H1 (cell line): ENCODE data around the gene NEUROD1. TPM values are rescaled to one million over a fixed set of nuclear protein-coding genes. Genes with fewer than 3 reads are reported as not detected.

ENCODE experiments used
- CTCF ChIA-PET: fragments of 300-600 bp; sonication (Branson Sonifier 250); formaldehyde crosslinking; loops from one replicate; lab custom pipeline; 2021; ENCODE audit not compliant: partially characterized antibody; lab: Charles Lee
- POLR2A ChIA-PET: fragments of 300-600 bp; sonication (Branson Sonifier 250); formaldehyde crosslinking; loops from one replicate; lab custom pipeline; 2021; ENCODE audit warnings: inconsistent platforms; ENCODE audit not compliant: partially characterized antibody; lab: Charles Lee
- DNase-seq, 2 experiments: peaks; one replicate each; pipeline versions ENCODE4 v3.0.0 to v3.0.0-alpha.2; 2010 to 2022; ENCODE audit warnings: low spot score in 2 of 2, low read depth in 1 of 2, mixed read lengths in 1 of 2
- FAIRE-seq: peaks from 2 replicates; lab custom pipeline; 2011; peaks lifted over from hg19 to GRCh38; lab: Jason Lieb, UNC
- H2AFZ ChIP-seq: 2 replicates; pipeline ENCODE4 v1.8.1; 2012; ENCODE audit warnings: low read length, inconsistent platforms
- H2AK5ac ChIP-seq: 2 replicates; pipeline ENCODE4 v1.6.1; 2013; ENCODE audit warnings: low read depth, low read length
- H2BK120ac ChIP-seq: replicated peaks from 2 replicates; pipeline ENCODE3; 2013; ENCODE audit warnings: low read depth, low read length, inconsistent platforms
- H2BK12ac ChIP-seq: 2 replicates; pipeline ENCODE4 v1.6.1; 2013; ENCODE audit warnings: low read depth, low read length
- H2BK15ac ChIP-seq: 2 replicates; pipeline ENCODE4 v1.6.1; 2013; ENCODE audit warnings: low read length
- H2BK20ac ChIP-seq: 2 replicates; pipeline ENCODE4 v1.6.1; 2013; ENCODE audit warnings: low read length
- H2BK5ac ChIP-seq: 2 replicates; pipeline ENCODE4 v1.6.1; 2013; ENCODE audit warnings: low read depth, low read length
- H3K14ac ChIP-seq: 2 replicates; pipeline ENCODE4 v1.6.1; 2013; ENCODE audit warnings: inconsistent platforms; ENCODE audit not compliant: insufficient read length
- H3K18ac ChIP-seq: 2 replicates; pipeline ENCODE4 v1.6.1; 2013; ENCODE audit warnings: low read length; ENCODE audit errors: extremely low read depth
- H3K23ac ChIP-seq: 2 replicates; pipeline ENCODE4 v1.6.1; 2013; ENCODE audit warnings: inconsistent platforms; ENCODE audit not compliant: insufficient read length
- H3K23me2 ChIP-seq: 2 replicates; pipeline ENCODE4 v1.6.1; 2013; ENCODE audit warnings: low read depth, low read length
- H3K27ac ChIP-seq: 2 replicates; pipeline ENCODE4 v1.6.1; 2011; ENCODE audit warnings: low read depth, low read length, inconsistent platforms
- H3K27me3 ChIP-seq, 4 experiments: replicated peaks in 1 of 4; 1 replicate in 1 of 4; 2 replicates in 3 of 4; pipeline versions ENCODE4 v1.6.1 to v1.8.1; 2011 to 2013; ENCODE audit warnings: low read length in 3 of 4, mild to moderate bottlenecking in 3 of 4, inconsistent platforms in 2 of 4, mixed read lengths in 2 of 4, moderate library complexity in 1 of 4; ENCODE audit not compliant: control insufficient read depth in 3 of 4, insufficient read depth in 3 of 4; ENCODE audit errors: extremely low read depth in 1 of 4
- H3K36me3 ChIP-seq, 4 experiments: 2 replicates each; pipeline versions ENCODE4 v1.6.1 to v1.8.1; 2011 to 2013; ENCODE audit warnings: mild to moderate bottlenecking in 4 of 4, low read length in 3 of 4, moderate library complexity in 2 of 4, control low read depth in 1 of 4, inconsistent platforms in 1 of 4; ENCODE audit not compliant: insufficient read depth in 4 of 4, control insufficient read depth in 2 of 4
- H3K4ac ChIP-seq: replicated peaks from 2 replicates; pipeline ENCODE3; 2013; ENCODE audit warnings: low read length, low read depth, mixed read lengths, inconsistent platforms; ENCODE audit not compliant: insufficient read length
- H3K4me1 ChIP-seq, 4 experiments: replicated peaks in 1 of 4; 1 replicate in 1 of 4; 2 replicates in 3 of 4; pipeline versions ENCODE4 v1.6.1 to v1.8.1; 2011 to 2013; ENCODE audit warnings: low read length in 3 of 4, inconsistent platforms in 2 of 4, mixed read lengths in 1 of 4; ENCODE audit not compliant: insufficient read depth in 4 of 4, control insufficient read depth in 3 of 4
- H3K4me2 ChIP-seq, 2 experiments: 2 replicates each; pipeline versions ENCODE4 v1.6.1 to v1.8.1; 2011 to 2013; ENCODE audit warnings: low read depth in 2 of 2, low read length in 2 of 2, control low read depth in 1 of 2, inconsistent platforms in 1 of 2, mild to moderate bottlenecking in 1 of 2; ENCODE audit not compliant: insufficient read depth in 1 of 2
- H3K4me3 ChIP-seq, 4 experiments: fragments of 200-600, 300-600 bp in 1 of 4; sonication (generic), shearing (Covaris generic), sonication (Bioruptor Twin) in 1 of 4; 2 replicates each; pipeline versions ENCODE4 v1.5.1 to v1.8.1; 2011 to 2016; ENCODE audit warnings: low read length in 4 of 4, low read depth in 3 of 4, control low read depth in 2 of 4, inconsistent platforms in 2 of 4, mild to moderate bottlenecking in 2 of 4, mixed read lengths in 1 of 4, moderate library complexity in 1 of 4; ENCODE audit not compliant: insufficient read depth in 2 of 4; ENCODE audit errors: extremely low read depth in 1 of 4
- H3K56ac ChIP-seq: replicated peaks from 2 replicates; pipeline ENCODE3; 2013; ENCODE audit warnings: low read depth, mild to moderate bottlenecking, mixed read lengths, low read length, inconsistent platforms; ENCODE audit not compliant: insufficient read length
- H3K79me1 ChIP-seq: 2 replicates; pipeline ENCODE4 v1.6.1; 2013; ENCODE audit warnings: low read depth, low read length, control low read depth
- H3K79me2 ChIP-seq, 2 experiments: 2 replicates each; pipeline versions ENCODE4 v1.6.1 to v1.8.1; 2012 to 2013; ENCODE audit warnings: low read length in 2 of 2, mild to moderate bottlenecking in 2 of 2, inconsistent platforms in 1 of 2; ENCODE audit not compliant: insufficient read depth in 2 of 2, control insufficient read depth in 1 of 2
- H3K9ac ChIP-seq, 4 experiments: replicated peaks in 1 of 4; 1 replicate in 1 of 4; 2 replicates in 3 of 4; pipeline versions ENCODE4 v1.6.1 to v1.8.1; 2011 to 2013; ENCODE audit warnings: low read depth in 3 of 4, low read length in 3 of 4, control low read depth in 2 of 4, mild to moderate bottlenecking in 2 of 4, moderate library complexity in 2 of 4, inconsistent platforms in 1 of 4; ENCODE audit errors: extremely low read depth in 1 of 4
- H3K9me3 ChIP-seq, 2 experiments: 2 replicates each; pipeline versions ENCODE4 v1.6.1 to v1.8.1; 2012 to 2013; ENCODE audit warnings: mild to moderate bottlenecking in 2 of 2, moderate library complexity in 2 of 2, control low read depth in 1 of 2, inconsistent platforms in 1 of 2, low read depth in 1 of 2, low read length in 1 of 2, mixed read lengths in 1 of 2; ENCODE audit not compliant: insufficient read depth in 2 of 2
- H4K20me1 ChIP-seq, 2 experiments: replicated peaks in 1 of 2; 2 replicates each; pipeline versions ENCODE3 to v1.8.1; 2011 to 2013; ENCODE audit warnings: inconsistent platforms in 2 of 2, low read length in 2 of 2, mild to moderate bottlenecking in 1 of 2; ENCODE audit not compliant: insufficient read depth in 2 of 2, control insufficient read depth in 1 of 2
- H4K5ac ChIP-seq: 2 replicates; pipeline ENCODE4 v1.6.1; 2013; ENCODE audit warnings: low read length, low read depth, mixed read lengths, inconsistent platforms; ENCODE audit not compliant: insufficient read length
- H4K8ac ChIP-seq: 2 replicates; pipeline ENCODE4 v1.8.0; 2013; ENCODE audit warnings: mild to moderate bottlenecking, moderate library complexity, low read length, inconsistent platforms; ENCODE audit not compliant: insufficient read depth; ENCODE audit errors: extremely low read depth
- H4K91ac ChIP-seq: replicated peaks from 2 replicates; pipeline ENCODE3; 2013; ENCODE audit warnings: low read length, mixed read lengths, inconsistent platforms; ENCODE audit not compliant: insufficient read length
- CHD1 ChIP-seq: IDR thresholded peaks from 2 replicates; pipeline ENCODE4 v1.6.1; 2012; ENCODE audit warnings: low read depth, low read length, improper control_type of control experiment
- CTCF ChIP-seq, 3 experiments: IDR thresholded peaks; 1 replicate in 2 of 3; 2 replicates in 1 of 3; pipeline versions ENCODE4 v1.5.1 to v1.6.1; 2011; ENCODE audit warnings: low read length in 3 of 3, mild to moderate bottlenecking in 3 of 3, inconsistent platforms in 2 of 3, low read depth in 1 of 3, moderate library complexity in 1 of 3; ENCODE audit not compliant: insufficient read depth in 1 of 3; ENCODE audit errors: control extremely low read depth in 1 of 3
- EZH2 ChIP-seq: fragments of 200-600 bp; sonication (generic); IDR thresholded peaks from 2 replicates; pipeline ENCODE4 v1.7.1; 2012; ENCODE audit warnings: low read depth, mild to moderate bottlenecking, moderate library complexity, low read length, inconsistent platforms; ENCODE audit not compliant: severe bottlenecking
- KDM5A ChIP-seq: fragments of 200-600 bp; IDR thresholded peaks from 2 replicates; pipeline ENCODE4 v1.7.1; 2012; ENCODE audit warnings: mild to moderate bottlenecking, low read length, inconsistent platforms, mixed read lengths
- NRF1 ChIP-seq: IDR thresholded peaks from 2 replicates; pipeline ENCODE4 v1.6.1; 2011; ENCODE audit warnings: mild to moderate bottlenecking, low read depth, low read length, improper control_type of control experiment
- POLR2A ChIP-seq, 2 experiments: IDR thresholded peaks; 1 replicate in 1 of 2; 2 replicates in 1 of 2; pipeline ENCODE4 v1.6.1; 2011; ENCODE audit warnings: low read depth in 2 of 2, low read length in 2 of 2, mild to moderate bottlenecking in 2 of 2; ENCODE audit errors: control extremely low read depth in 1 of 2
- RNF2 ChIP-seq: fragments of 200-900, 300-1000 bp; sonication (generic); IDR thresholded peaks from 2 replicates; pipeline ENCODE4 v1.7.1; 2016; ENCODE audit warnings: borderline replicate concordance, low read depth, mild to moderate bottlenecking, antibody characterized with exemption, low read length; ENCODE audit not compliant: poor library complexity, severe bottlenecking; ENCODE audit errors: missing control alignments
- SP1 ChIP-seq: IDR thresholded peaks from 2 replicates; pipeline ENCODE4 v1.6.1; 2011; ENCODE audit warnings: low read depth, low read length
- ZNF274 ChIP-seq: IDR thresholded peaks from 2 replicates; pipeline ENCODE4 v1.7.0; 2012; ENCODE audit warnings: low read length, borderline replicate concordance; ENCODE audit errors: extremely low read depth
- WGBS, 2 experiments: shearing (Covaris generic) in 1 of 2; methylation state at CpG; one replicate each; pipeline versions ENCODE4 v1.1.6 to v1.1.7; 2013 to 2015; ENCODE audit warnings: low lambda C conversion rate in 2 of 2, mixed read lengths in 2 of 2, inconsistent platforms in 1 of 2, low coverage in 1 of 2, missing lambda C conversion rate in 1 of 2; ENCODE audit not compliant: insufficient replicate concordance in 2 of 2, insufficient coverage in 1 of 2, insufficient read length in 1 of 2; ENCODE audit errors: extremely low coverage in 1 of 2, missing lambda C conversion rate in 1 of 2; 5-methylcytosine and 5-hydroxymethylcytosine counted together
- polyA plus RNA-seq, 7 experiments: library from polyadenylated mRNA; depleted of rRNA in 3 of 7; stranded (reverse) in 5 of 7; unstranded in 2 of 7; fragments of >200 nt in 5 of 7; fragments of 200-250 nt in 2 of 7; gene quantifications; 1 replicate in 5 of 7; 2 replicates in 1 of 7; 4 replicates in 1 of 7; pipeline versions ENCODE4 v1.2.1 to v1.2.3, GENCODE V29; 2011 to 2013; ENCODE audit warnings: missing spikeins in 2 of 7, mixed read lengths in 2 of 7
- total RNA-seq: library from RNA; stranded (reverse); fragmentation: NEBNext Ultra II Directional; extraction: Animal tissue kit (Norgen Biotek cat#: 25700); gene quantifications from 2 replicates; pipeline ENCODE4 v1.2.1, GENCODE V29; 2021

NEUROD1 gene
- total and polyA plus RNA-seq, 2 of the 8 experiments (the other 6 are each of a cell fraction or from before 2014, with no cell fraction given) = 0.08 TPM; not detected in 1

GRCh38 chr2:181684454-181685149, 4.3 kb upstream of the NEUROD1 start:
- Histone ChIP-seq H4K5ac (no peak overlapping the region), H3K23ac (peak overlapping the region; percentile 37), H3K9me3 (no peaks in the 10 kb centered on the region), H3K23me2 (peaks cover 14% of the 10 kb centered on the region; the same call in 1 of the 2 replicates), H3K18ac (no peak overlapping the region), H2BK120ac (no peak overlapping the region), H4K91ac (no peak overlapping the region), H3K4me1 (peaks cover 16 to 42% (median 23%) of the 10 kb centered on the region in 4 experiments), H3K14ac (no peak overlapping the region), H3K79me2 (no peaks in the 10 kb centered on the region), H3K4ac (no peak overlapping the region), H2AFZ (no peak overlapping the region), H3K36me3 (no peaks in the 10 kb centered on the region), H4K20me1 (peaks cover 14 to 31% of the 10 kb centered on the region in 2 experiments), H3K56ac (no peak overlapping the region), H3K27me3 (peaks cover 56 to 81% (median 68%) of the 10 kb centered on the region in 4 experiments), H2BK15ac (no peak overlapping the region; the same call in 1 of the 2 replicates), H4K8ac (no peak overlapping the region), H3K4me2 (peak overlapping the region; percentile 87 to 100), H2BK12ac (peak overlapping the region; percentile 88; the same call in 1 of the 2 replicates), H3K4me3 (peak overlapping the region; percentile 22 to 66 (median 39); a peak in 6 of 8 replicates), H2BK20ac (no peak overlapping the region), H3K27ac (no peak overlapping the region), H3K79me1 (no peaks in the 10 kb centered on the region), H3K9ac (no peak overlapping the region; a peak in 1 of 7 replicates), H2AK5ac (peak overlapping the region; percentile 97), H2BK5ac (no peak overlapping the region)
- no peak for DNase-seq
- FAIRE-seq = no peak
- 16% methylated on average over 26 of the region's 26 CpGs; no CpG with 5 or more reads in 1 of the 2 experiments for whole genome bisulfite sequencing, 2 experiments
- ChIA-PET CTCF (interaction anchor here (0.7 to 3.6 kb wide), 3 partner anchors 27 to 111 kb away, joined by 3 to 16 read pairs (median 3); partner anchors contain the start of gene CERKL), POLR2A (interaction anchor here (1.4 to 2.2 kb wide), 2 partner anchors 27 kb away, joined by 3 to 12 read pairs; partner anchors contain the start of gene CERKL)
- TF ChIP-seq EZH2 (peak; percentile 94), SP1 (no peak), ZNF274 (no peak), NRF1 (no peak), CTCF (IDR thresholded peaks at IDR 0.05; ENCODE audit: control extremely low read depth in 1 of 3, insufficient read depth in 1 of 3, low read depth in 1 of 3, low read length in 3 of 3) (no peak), RNF2 (peak; percentile 56), POLR2A (IDR thresholded peaks at IDR 0.05; ENCODE audit: control extremely low read depth in 1 of 2, low read depth in 2 of 2, low read length in 2 of 2) (no peak), KDM5A (no peak), CHD1 (no peak)
